ENCODE data around the gene SPTB. TPM values are rescaled to one million over a fixed set of nuclear protein-coding genes. Genes with fewer than 3 reads are reported as not detected.

The SPTB gene
- polyA plus RNA-seq, 1 donor (not counting 4 experiments of a cell fraction or from before 2014, with no cell fraction given) = not detected

DNA sequence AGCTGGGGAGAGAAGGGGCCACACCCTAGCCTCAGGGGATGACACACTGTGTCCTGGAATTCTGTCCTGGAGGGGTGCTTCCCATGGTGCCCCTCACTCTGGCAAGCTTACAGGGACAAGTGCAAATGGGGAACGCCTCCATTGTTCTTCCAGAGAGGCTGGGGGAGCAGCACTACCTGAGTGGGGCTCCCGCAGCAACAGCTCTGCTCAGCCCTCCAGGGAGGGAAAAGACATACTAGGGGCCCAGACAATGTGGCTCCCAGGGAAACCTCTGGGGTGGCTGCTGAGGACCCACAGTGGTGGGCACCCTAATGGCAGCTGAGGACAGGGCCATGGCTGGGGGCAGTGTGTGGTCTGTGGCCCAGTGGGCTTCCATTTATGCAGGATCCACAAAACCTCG lies 106.1 kb downstream of the SPTB start:
- Histone ChIP-seq H3K27me3 (ENCODE audit: control insufficient read depth, extremely low read depth, insufficient read depth, low read length) (peaks cover 10% of the 10 kb centered on the region), H3K4me2 (ENCODE audit: control insufficient read depth, extremely low read depth, insufficient read depth, low read depth, low read length) (no peak overlapping the region), H3K9me1 (ENCODE audit: control insufficient read depth, extremely low read depth, insufficient read depth, low read length) (no peaks in the 10 kb centered on the region), H4K20me1 (ENCODE audit: control insufficient read depth, extremely low read depth, insufficient read depth, low read length) (no peaks in the 10 kb centered on the region), H3K27ac (ENCODE audit: control insufficient read depth, insufficient read depth, low read length) (no peak overlapping the region), H3K36me3 (ENCODE audit: control insufficient read depth in 2 of 2, extremely low read depth in 1 of 2, insufficient read depth in 2 of 2, low read length in 2 of 2) (no peaks in the 10 kb centered on the region), H3K9ac (ENCODE audit: control insufficient read depth, extremely low read depth, insufficient read depth, low read length) (no peak overlapping the region), H3K9me3 (ENCODE audit: control insufficient read depth, low read depth, low read length) (no peaks in the 10 kb centered on the region), H3K4me3 (ENCODE audit: control insufficient read depth in 2 of 3, extremely low read depth in 1 of 3, insufficient read depth in 2 of 3, low read depth in 1 of 3, low read length in 3 of 3) (no peak overlapping the region), H3K4me1 (ENCODE audit: control insufficient read depth, extremely low read depth, insufficient read depth, low read length) (no peaks in the 10 kb centered on the region), H3K79me2 (ENCODE audit: control insufficient read depth, insufficient read depth, low read length) (no peaks in the 10 kb centered on the region), H2AFZ (ENCODE audit: control insufficient read depth, low read length) (no peak overlapping the region)
- DNase-seq (ENCODE audit: low read depth, low spot score) = no peak
- TF ChIP-seq EZH2 (IDR thresholded peaks at IDR 0.05; ENCODE audit: low read length) = no peak
- TF ChIP-seq, protein P1, sequence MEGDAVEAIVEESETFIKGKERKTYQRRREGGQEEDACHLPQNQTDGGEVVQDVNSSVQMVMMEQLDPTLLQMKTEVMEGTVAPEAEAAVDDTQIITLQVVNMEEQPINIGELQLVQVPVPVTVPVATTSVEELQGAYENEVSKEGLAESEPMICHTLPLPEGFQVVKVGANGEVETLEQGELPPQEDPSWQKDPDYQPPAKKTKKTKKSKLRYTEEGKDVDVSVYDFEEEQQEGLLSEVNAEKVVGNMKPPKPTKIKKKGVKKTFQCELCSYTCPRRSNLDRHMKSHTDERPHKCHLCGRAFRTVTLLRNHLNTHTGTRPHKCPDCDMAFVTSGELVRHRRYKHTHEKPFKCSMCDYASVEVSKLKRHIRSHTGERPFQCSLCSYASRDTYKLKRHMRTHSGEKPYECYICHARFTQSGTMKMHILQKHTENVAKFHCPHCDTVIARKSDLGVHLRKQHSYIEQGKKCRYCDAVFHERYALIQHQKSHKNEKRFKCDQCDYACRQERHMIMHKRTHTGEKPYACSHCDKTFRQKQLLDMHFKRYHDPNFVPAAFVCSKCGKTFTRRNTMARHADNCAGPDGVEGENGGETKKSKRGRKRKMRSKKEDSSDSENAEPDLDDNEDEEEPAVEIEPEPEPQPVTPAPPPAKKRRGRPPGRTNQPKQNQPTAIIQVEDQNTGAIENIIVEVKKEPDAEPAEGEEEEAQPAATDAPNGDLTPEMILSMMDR (optimal IDR thresholded peaks at IDR 0.05 in 1 of 3, IDR thresholded peaks at IDR 0.05 in 1 of 3, conservative IDR thresholded peaks at IDR 0.05 in 1 of 3; ENCODE audit: extremely low read depth in 1 of 3, insufficient read depth in 2 of 3, low read length in 3 of 3) = no peak
- FAIRE-seq = no peak
- dilution Hi-C loops (cut with MboI; ENCODE audit: extremely low pct_ligation_motif_present, low sequenced_read_pairs) = no loop called here

DNA sequence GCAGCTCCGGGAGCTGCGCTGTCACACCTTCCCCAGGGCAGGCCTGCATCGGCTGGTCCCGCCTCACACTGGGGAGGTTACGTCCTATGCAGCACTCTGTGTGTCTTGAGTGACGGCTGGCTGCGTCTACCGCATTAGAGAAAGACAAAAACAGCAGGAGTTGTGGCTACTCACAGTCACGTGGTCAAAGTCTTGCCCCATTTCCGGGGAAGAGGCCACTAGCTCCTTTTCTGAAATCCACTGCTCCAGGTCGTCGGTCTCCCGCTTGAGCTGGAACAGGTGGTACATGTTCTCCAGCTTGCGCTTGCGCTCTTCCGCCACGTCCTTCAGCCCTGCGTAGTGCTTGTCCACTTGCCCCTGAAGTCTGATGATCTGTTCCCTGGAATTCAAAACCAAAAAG lies 106.7 kb downstream of the SPTB start:
- Histone ChIP-seq H3K9me3 (ENCODE audit: control insufficient read depth, low read depth, low read length) (no peaks in the 10 kb centered on the region), H3K9me1 (ENCODE audit: control insufficient read depth, extremely low read depth, insufficient read depth, low read length) (no peaks in the 10 kb centered on the region), H3K4me3 (ENCODE audit: control insufficient read depth in 2 of 3, extremely low read depth in 1 of 3, insufficient read depth in 2 of 3, low read depth in 1 of 3, low read length in 3 of 3) (no peak overlapping the region), H3K27ac (ENCODE audit: control insufficient read depth, insufficient read depth, low read length) (no peak overlapping the region), H4K20me1 (ENCODE audit: control insufficient read depth, extremely low read depth, insufficient read depth, low read length) (no peaks in the 10 kb centered on the region), H2AFZ (ENCODE audit: control insufficient read depth, low read length) (no peak overlapping the region), H3K4me2 (ENCODE audit: control insufficient read depth, extremely low read depth, insufficient read depth, low read depth, low read length) (no peak overlapping the region), H3K4me1 (ENCODE audit: control insufficient read depth, extremely low read depth, insufficient read depth, low read length) (no peaks in the 10 kb centered on the region), H3K27me3 (ENCODE audit: control insufficient read depth, extremely low read depth, insufficient read depth, low read length) (peaks cover 10% of the 10 kb centered on the region), H3K79me2 (ENCODE audit: control insufficient read depth, insufficient read depth, low read length) (no peaks in the 10 kb centered on the region), H3K36me3 (ENCODE audit: control insufficient read depth in 2 of 2, extremely low read depth in 1 of 2, insufficient read depth in 2 of 2, low read length in 2 of 2) (no peaks in the 10 kb centered on the region), H3K9ac (ENCODE audit: control insufficient read depth, extremely low read depth, insufficient read depth, low read length) (no peak overlapping the region)
- dilution Hi-C loops (cut with MboI; ENCODE audit: extremely low pct_ligation_motif_present, low sequenced_read_pairs) = no loop called here
- TF ChIP-seq, protein P1 (optimal IDR thresholded peaks at IDR 0.05 in 1 of 3, IDR thresholded peaks at IDR 0.05 in 1 of 3, conservative IDR thresholded peaks at IDR 0.05 in 1 of 3; ENCODE audit: extremely low read depth in 1 of 3, insufficient read depth in 2 of 3, low read length in 3 of 3) = no peak
- no peak for TF ChIP-seq EZH2 (IDR thresholded peaks at IDR 0.05; ENCODE audit: low read length)
- DNase-seq (ENCODE audit: low read depth, low spot score) (no peak), FAIRE-seq (no peak)

Measured in keratinocyte (primary cell).